Measurements from ENCODE around the gene NEDD4L.

Gene NEDD4L

GRCh38 chr18:58186258-58186948 is 142.4 kb downstream of the NEDD4L start:
- ATAC-seq, result peak; percentile 94

GRCh38 chr18:58187674-58188073 is 143.6 kb downstream of the NEDD4L start:
- no peak for TF ChIP-seq BACH2 (CRISPR knock-in tag; IDR thresholded peaks at IDR 0.05; ENCODE audit: borderline replicate concordance)
- no peak for TF ChIP-seq OSR1 (CRISPR knock-in tag; IDR thresholded peaks at IDR 0.05)
- TF ChIP-seq CREB5 (CRISPR knock-in tag; IDR thresholded peaks at IDR 0.05; ENCODE audit: low read depth), result no peak
- TF ChIP-seq ARNTL (CRISPR knock-in tag; IDR thresholded peaks at IDR 0.05; ENCODE audit: borderline replicate concordance, low read depth), result no peak
- no peak for TF ChIP-seq CSDC2 (CRISPR knock-in tag; IDR thresholded peaks at IDR 0.05)
- TF ChIP-seq CSRNP3 (CRISPR knock-in tag; IDR thresholded peaks at IDR 0.05), result no peak
- no peak for TF ChIP-seq TOX (CRISPR knock-in tag; IDR thresholded peaks at IDR 0.05; ENCODE audit: borderline replicate concordance)
- TF ChIP-seq PPARA (CRISPR knock-in tag; IDR thresholded peaks at IDR 0.05; ENCODE audit: borderline replicate concordance), result no peak
- TF ChIP-seq ZC3H10 (CRISPR knock-in tag; IDR thresholded peaks at IDR 0.05), result no peak
- TF ChIP-seq, protein P1, sequence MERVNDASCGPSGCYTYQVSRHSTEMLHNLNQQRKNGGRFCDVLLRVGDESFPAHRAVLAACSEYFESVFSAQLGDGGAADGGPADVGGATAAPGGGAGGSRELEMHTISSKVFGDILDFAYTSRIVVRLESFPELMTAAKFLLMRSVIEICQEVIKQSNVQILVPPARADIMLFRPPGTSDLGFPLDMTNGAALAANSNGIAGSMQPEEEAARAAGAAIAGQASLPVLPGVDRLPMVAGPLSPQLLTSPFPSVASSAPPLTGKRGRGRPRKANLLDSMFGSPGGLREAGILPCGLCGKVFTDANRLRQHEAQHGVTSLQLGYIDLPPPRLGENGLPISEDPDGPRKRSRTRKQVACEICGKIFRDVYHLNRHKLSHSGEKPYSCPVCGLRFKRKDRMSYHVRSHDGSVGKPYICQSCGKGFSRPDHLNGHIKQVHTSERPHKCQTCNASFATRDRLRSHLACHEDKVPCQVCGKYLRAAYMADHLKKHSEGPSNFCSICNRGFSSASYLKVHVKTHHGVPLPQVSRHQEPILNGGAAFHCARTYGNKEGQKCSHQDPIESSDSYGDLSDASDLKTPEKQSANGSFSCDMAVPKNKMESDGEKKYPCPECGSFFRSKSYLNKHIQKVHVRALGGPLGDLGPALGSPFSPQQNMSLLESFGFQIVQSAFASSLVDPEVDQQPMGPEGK (CRISPR knock-in tag; IDR thresholded peaks at IDR 0.05; ENCODE audit: borderline replicate concordance), result no peak
- no peak for TF ChIP-seq ESRRG (CRISPR knock-in tag; IDR thresholded peaks at IDR 0.05)
- no peak for TF ChIP-seq ZFP30 (CRISPR knock-in tag; IDR thresholded peaks at IDR 0.05)
- no peak for TF ChIP-seq ZNF70 (CRISPR knock-in tag; IDR thresholded peaks at IDR 0.05)
- TF ChIP-seq ZFP3 (CRISPR knock-in tag; IDR thresholded peaks at IDR 0.05), result no peak
- no peak for TF ChIP-seq GLIS3 (CRISPR knock-in tag; IDR thresholded peaks at IDR 0.05)
- TF ChIP-seq, protein P2, sequence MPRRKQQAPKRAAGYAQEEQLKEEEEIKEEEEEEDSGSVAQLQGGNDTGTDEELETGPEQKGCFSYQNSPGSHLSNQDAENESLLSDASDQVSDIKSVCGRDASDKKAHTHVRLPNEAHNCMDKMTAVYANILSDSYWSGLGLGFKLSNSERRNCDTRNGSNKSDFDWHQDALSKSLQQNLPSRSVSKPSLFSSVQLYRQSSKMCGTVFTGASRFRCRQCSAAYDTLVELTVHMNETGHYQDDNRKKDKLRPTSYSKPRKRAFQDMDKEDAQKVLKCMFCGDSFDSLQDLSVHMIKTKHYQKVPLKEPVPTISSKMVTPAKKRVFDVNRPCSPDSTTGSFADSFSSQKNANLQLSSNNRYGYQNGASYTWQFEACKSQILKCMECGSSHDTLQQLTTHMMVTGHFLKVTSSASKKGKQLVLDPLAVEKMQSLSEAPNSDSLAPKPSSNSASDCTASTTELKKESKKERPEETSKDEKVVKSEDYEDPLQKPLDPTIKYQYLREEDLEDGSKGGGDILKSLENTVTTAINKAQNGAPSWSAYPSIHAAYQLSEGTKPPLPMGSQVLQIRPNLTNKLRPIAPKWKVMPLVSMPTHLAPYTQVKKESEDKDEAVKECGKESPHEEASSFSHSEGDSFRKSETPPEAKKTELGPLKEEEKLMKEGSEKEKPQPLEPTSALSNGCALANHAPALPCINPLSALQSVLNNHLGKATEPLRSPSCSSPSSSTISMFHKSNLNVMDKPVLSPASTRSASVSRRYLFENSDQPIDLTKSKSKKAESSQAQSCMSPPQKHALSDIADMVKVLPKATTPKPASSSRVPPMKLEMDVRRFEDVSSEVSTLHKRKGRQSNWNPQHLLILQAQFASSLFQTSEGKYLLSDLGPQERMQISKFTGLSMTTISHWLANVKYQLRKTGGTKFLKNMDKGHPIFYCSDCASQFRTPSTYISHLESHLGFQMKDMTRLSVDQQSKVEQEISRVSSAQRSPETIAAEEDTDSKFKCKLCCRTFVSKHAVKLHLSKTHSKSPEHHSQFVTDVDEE (CRISPR knock-in tag; IDR thresholded peaks at IDR 0.05), result no peak
- no peak for TF ChIP-seq ISL1 (CRISPR knock-in tag; IDR thresholded peaks at IDR 0.05)
- no peak for TF ChIP-seq SNAI2 (CRISPR knock-in tag; IDR thresholded peaks at IDR 0.05)
- no peak for TF ChIP-seq ZNF565 (CRISPR knock-in tag; conservative IDR thresholded peaks at IDR 0.05; ENCODE audit: low read depth)
- TF ChIP-seq ZNF8 (CRISPR knock-in tag; IDR thresholded peaks at IDR 0.05), result no peak
- no peak for ATAC-seq

More at GRCh38 chr18:58186258-58186948, 142.4 kb downstream of the NEDD4L start:
- no peak for TF ChIP-seq ZNF8 (CRISPR knock-in tag; IDR thresholded peaks at IDR 0.05)
- no peak for TF ChIP-seq GLIS3 (CRISPR knock-in tag; IDR thresholded peaks at IDR 0.05)
- no peak for TF ChIP-seq SNAI2 (CRISPR knock-in tag; IDR thresholded peaks at IDR 0.05)
- TF ChIP-seq OSR1 (CRISPR knock-in tag; IDR thresholded peaks at IDR 0.05), result no peak
- no peak for TF ChIP-seq ZFP30 (CRISPR knock-in tag; IDR thresholded peaks at IDR 0.05)
- TF ChIP-seq PPARA (CRISPR knock-in tag; IDR thresholded peaks at IDR 0.05; ENCODE audit: borderline replicate concordance), result no peak
- no peak for TF ChIP-seq BACH2 (CRISPR knock-in tag; IDR thresholded peaks at IDR 0.05; ENCODE audit: borderline replicate concordance)
- no peak for TF ChIP-seq ESRRG (CRISPR knock-in tag; IDR thresholded peaks at IDR 0.05)
- TF ChIP-seq CSDC2 (CRISPR knock-in tag; IDR thresholded peaks at IDR 0.05), result no peak

DNA sequence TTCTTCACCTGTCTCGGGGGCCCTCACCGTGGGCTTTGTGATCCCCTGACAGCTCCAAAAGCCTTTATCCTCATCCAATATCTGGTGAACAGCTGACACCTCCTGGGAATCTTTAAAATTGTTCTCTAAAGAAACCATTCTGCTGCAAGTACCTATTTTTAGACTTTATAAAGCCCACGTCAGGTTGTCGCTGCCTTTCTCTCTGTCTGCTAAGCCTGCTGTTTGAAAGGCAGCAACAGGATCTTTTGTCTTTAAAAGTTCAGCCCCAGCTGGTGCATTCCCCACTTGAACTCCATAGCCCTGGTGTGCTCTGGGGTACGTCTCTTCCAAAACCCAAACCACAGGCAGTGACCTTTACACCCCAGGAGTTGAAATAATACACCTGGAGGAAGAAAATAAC is 145.0 kb downstream of the NEDD4L start:
- TF ChIP-seq, protein P3, sequence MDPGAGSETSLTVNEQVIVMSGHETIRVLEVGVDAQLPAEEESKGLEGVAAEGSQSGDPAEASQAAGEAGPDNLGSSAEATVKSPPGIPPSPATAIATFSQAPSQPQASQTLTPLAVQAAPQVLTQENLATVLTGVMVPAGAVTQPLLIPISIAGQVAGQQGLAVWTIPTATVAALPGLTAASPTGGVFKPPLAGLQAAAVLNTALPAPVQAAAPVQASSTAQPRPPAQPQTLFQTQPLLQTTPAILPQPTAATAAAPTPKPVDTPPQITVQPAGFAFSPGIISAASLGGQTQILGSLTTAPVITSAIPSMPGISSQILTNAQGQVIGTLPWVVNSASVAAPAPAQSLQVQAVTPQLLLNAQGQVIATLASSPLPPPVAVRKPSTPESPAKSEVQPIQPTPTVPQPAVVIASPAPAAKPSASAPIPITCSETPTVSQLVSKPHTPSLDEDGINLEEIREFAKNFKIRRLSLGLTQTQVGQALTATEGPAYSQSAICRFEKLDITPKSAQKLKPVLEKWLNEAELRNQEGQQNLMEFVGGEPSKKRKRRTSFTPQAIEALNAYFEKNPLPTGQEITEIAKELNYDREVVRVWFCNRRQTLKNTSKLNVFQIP (CRISPR knock-in tag; IDR thresholded peaks at IDR 0.05; ENCODE audit: borderline replicate concordance, low read depth), result no peak
- TF ChIP-seq ZNF565 (CRISPR knock-in tag; conservative IDR thresholded peaks at IDR 0.05; ENCODE audit: low read depth), result no peak
- no peak for TF ChIP-seq ZFP30 (CRISPR knock-in tag; IDR thresholded peaks at IDR 0.05)
- no peak for TF ChIP-seq PPARA (CRISPR knock-in tag; IDR thresholded peaks at IDR 0.05; ENCODE audit: borderline replicate concordance)
- TF ChIP-seq, protein P2 (CRISPR knock-in tag; IDR thresholded peaks at IDR 0.05), result no peak
- no peak for TF ChIP-seq ZC3H10 (CRISPR knock-in tag; IDR thresholded peaks at IDR 0.05)
- TF ChIP-seq ZFP3 (CRISPR knock-in tag; IDR thresholded peaks at IDR 0.05), result no peak
- TF ChIP-seq SNAI2 (CRISPR knock-in tag; IDR thresholded peaks at IDR 0.05), result no peak
- no peak for TF ChIP-seq ZNF8 (CRISPR knock-in tag; IDR thresholded peaks at IDR 0.05)
- TF ChIP-seq CSDC2 (CRISPR knock-in tag; IDR thresholded peaks at IDR 0.05), result no peak
- no peak for TF ChIP-seq ARNTL (CRISPR knock-in tag; IDR thresholded peaks at IDR 0.05; ENCODE audit: borderline replicate concordance, low read depth)
- no peak for ATAC-seq
